Activated CD4-positive, alpha-beta T cell treated with anti-CD3 and anti-CD28 coated beads for 1 hour (primary cell): ENCODE results near the gene TSPAN9.

Experiments
- DNase-seq: peaks from one replicate; pipeline ENCODE4 v3.0.0-alpha.2; 2020

TSPAN9 gene

GRCh38 chr12:3192221-3192620, 115.0 kb downstream of the TSPAN9 start:
- DNase-seq, result no peak

- DNase-seq, result no peak
Measured at GRCh38 chr12:3193131-3193530, 116.0 kb downstream of the TSPAN9 start.

DNA sequence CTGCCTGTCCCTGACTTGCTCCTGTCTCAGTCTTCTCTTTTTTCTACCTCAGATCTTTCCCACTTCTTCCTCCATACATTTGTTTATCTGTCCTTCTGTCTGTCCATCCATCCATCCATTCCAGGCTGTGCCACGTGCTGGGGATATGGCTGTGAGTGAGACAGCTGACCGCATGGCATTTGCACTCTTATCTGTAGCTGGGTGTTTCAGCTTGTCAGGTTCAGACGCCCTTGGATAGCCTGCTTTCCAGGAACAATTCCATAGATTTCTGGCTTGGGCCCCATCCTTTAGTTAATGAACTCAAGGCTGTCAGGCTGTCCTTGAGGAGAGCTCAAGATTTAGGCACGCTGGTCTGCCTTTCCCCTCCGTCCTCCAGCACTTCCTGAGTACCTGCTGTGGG, 116.6 kb downstream of the TSPAN9 start:
- no peak for DNase-seq

DNA sequence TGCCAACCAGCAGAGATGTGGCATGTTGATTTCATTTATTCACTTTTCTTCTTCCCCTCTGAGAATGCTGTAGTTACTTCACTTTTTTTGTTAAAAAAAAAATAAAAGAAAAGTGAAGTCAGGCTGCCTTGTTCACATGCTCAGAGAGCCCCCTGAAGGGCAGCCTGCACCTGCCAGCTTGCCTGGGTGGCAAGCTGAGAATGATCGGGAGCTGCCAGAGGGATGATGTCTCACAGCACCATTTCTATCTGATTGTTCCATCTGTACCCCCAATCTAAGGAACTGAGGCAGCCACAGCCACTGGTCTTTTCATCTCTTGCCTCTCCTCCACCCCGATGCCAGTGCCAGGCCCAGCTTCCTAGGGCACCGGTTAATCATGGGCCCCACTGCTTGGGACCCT, 118.2 kb downstream of the TSPAN9 start:
- no peak for DNase-seq

DNA sequence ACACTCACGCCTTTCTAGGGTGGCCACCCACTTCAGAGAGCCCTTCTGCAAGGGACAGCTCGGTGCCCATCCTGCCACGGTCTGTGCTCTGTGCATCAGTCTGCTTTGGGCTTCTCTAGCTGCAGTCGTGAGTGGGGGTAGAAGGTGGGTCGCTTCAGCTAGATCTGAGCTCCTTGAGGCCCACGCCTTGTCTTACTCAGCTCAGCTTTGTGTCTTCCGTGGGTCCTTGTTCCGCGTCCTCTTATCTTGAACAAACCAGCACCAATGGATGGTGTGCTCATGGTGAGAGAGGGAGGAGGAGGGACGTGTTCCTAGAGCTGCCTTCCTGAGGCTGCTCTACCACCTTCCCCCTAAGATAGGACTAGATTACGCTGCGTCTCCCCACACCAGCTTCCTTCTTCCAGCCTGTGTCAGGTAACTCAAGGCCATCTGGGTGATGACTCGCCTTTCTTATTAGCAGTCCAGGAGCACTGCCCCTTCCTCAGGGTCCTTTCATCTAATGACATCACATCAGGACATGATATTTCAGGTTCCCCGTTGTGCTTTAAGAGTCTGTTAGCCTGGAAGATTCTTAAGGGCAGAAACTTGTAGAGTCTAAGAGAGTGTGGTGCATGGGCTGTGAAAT, 118.8 kb downstream of the TSPAN9 start:
- DNase-seq, result no peak

GRCh38 chr12:3196488-3196887, 119.3 kb downstream of the TSPAN9 start:
- no peak for DNase-seq

DNA sequence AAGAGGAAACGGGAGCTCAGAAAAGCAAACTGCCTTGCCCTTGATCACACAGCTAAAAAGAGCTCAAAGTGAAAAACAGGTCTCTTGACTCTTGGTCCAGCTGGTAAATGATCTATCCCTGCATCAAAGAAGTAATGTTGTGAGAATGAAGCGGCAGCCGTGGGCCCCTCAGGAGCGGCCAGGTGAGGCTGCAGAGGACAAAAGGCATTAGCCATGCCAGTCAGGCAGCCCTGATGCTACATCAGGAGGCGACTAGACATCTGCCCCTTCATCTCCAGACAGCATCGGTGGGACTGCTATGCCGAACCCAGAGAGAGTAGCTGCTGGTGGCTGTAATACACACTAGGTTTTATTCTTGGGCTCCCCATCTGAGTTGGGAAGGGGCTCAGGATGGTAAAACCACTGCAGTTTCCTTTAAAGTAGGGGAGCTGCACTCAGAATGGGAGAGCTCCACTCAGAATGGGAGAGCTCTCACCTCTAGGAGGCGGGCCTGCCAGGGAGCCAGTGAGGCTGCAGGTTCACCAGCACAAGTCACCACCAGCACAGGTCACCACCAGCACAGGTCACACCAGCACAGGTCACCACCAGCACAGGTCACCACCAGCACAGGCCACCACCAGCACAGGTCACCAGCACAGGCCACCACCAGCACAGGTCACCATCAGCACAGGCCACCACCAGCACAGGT, 120.1 kb downstream of the TSPAN9 start:
- no peak for DNase-seq

DNA sequence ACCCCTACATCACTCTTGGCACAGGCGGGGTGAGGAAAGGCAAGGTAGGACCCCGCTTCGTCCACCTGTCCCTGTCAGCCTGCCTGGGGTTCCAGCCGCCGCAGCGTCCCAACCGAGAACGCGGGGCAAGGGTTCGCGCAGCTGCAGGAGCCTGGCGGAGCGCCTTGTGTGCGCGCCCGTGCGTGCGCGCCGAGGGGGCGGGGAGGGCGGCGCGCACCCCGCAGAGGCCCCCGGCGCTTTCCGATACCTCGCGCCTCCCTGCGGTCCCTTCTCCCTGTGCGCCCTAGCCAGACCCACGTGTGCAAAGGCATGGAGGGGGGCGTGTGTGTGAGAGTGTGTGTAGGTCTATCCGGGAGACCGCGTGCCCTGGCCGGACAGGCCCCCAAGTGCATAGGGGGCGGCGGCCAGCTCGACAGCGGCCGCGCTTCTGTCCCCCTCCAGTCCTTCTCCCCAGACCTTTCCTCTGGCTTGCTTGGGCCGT, 122.4 kb downstream of the TSPAN9 start:
- no peak for DNase-seq

- DNase-seq, result no peak
Measured at GRCh38 chr12:3200032-3200617, 122.9 kb downstream of the TSPAN9 start.

DNA sequence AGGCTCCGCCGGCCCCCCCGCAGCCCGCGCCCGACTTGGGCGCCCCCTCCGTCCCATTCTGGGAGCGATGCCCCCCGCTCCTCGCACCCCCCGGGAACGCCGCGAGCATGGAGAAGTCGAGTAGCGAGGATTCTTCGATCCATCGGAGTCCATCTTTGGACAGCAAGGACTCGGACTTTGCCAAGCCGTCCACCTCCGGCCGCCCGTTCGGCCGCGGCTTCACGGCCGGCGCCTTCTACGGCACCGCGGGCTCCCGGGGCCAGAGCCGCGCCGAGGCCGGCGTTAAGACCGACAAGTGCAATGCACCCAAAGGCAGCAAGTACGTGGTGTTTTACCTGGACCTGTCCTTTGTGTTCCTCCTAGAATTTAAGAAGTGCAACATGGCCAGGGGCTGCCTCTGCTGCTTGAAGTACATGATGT, 123.6 kb downstream of the TSPAN9 start:
- no peak for DNase-seq

DNA sequence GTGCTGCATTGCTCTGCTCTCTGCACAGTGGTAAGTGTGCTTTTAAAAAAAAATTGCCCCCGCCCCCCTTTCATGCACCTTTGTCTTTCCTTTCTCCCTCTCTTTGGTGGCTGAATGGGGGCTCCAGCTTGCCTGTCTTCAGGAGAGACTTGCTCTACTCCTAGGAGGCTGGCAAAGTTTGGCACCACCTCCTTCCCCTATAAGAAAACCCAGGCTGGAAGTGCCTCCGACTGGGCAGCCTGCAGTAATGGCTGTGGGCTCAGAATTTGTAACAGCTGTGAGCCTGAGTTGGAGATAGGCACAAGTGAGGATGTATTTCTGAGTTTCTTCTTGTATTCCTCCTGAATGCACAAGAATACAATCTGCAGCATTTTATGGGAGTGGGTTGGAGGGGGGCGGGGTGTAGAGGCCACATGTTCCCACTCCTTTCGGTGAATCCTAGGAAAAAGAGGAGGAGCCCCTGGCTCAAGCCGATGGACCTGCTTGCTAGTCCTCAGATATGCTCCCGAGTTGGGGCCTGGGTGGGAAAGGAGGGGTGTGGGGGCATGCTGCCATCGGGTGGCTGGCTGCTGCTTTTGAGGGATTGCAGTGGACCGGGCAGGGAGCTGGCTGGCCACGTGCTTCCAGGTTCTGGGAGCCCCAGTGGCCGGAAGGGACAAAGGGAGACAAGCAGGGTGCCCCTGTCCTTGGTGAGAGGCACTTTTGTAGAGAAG, 124.3 kb downstream of the TSPAN9 start:
- no peak for DNase-seq

- no peak for DNase-seq
Measured at GRCh38 chr12:3202096-3202495, 124.9 kb downstream of the TSPAN9 start.

- DNase-seq, result peak; percentile 18
Measured at GRCh38 chr12:3202734-3203446, 125.7 kb downstream of the TSPAN9 start.

DNA sequence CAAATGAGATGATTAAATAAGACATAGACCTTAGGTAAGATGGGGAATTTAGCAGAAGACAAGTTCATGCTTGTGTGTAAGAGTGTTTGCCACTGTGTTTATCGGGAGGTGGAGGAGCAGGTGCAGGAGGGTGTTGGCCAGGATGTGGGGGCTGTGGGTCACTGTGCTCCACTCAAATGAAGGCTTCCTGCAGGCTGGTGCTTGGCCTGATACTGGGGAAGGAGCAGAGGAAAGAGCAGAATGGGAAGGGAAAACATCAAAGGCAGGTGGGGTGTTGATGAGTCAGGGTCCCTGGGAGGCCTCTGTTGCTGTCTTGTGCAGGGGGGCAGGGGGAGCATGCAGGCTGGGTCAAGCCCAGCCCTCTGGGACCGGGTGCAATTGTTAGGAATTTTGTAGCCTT, 126.5 kb downstream of the TSPAN9 start:
- no peak for DNase-seq

DNA sequence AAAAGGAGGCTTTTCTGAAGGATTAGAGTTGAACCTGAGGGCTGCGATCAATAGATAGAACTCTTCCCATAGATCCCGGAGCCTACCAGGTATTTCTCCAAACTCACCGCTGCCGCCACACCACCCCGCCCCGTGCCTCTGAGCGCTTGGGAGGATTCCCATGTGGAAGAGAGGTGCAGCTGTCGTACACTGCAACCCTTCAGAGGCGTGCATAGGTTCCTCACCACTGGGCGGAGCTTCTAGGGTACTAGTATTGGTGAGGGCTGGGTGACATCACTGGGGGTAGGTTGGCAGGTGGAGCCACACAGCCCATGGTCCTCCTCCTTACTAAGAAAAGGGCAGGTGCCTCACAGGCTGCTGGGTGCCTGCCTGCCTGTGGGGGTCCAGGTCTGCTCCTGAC, 127.0 kb downstream of the TSPAN9 start:
- no peak for DNase-seq

DNA sequence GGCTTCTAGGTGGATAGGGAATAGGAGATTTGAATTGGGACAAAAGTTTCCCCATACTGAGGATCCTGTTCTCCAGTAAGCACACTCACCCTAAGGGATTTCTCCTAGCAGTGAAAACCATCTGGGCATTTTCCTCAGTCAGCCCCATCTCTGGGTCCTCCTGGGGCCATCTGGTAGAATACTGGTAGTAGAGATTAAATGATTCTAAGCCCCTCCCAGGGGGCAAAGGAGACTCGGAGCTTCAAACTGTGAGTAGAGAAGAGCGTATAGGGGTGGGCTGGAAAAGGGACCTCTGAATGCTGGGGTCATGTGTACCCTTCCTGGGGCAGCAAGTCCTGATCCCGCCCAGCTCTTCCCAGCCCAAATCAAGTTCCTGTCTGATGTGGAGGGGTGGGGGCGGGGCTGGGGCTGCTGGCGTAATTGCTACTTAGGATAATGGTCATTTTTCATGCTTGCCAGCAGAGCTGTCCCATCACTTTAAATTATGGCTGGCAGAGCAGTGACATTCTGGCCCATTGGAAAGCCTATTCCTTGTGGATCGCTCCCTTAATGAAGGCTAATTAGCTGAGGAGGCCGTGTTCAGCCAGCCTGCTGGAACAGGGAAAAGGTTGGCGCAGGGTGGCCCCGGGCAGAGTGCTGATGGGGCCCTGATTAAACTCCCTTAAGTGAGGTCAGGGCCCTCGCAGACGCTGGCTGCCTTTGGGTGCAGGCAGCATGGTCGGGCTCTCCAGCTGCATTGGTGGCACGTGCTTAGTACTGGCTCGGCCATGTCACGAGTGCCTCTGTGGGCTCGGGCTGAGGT, 127.8 kb downstream of the TSPAN9 start:
- DNase-seq, result no peak

- DNase-seq, result no peak
Measured at GRCh38 chr12:3205742-3206519, 128.8 kb downstream of the TSPAN9 start.

DNA sequence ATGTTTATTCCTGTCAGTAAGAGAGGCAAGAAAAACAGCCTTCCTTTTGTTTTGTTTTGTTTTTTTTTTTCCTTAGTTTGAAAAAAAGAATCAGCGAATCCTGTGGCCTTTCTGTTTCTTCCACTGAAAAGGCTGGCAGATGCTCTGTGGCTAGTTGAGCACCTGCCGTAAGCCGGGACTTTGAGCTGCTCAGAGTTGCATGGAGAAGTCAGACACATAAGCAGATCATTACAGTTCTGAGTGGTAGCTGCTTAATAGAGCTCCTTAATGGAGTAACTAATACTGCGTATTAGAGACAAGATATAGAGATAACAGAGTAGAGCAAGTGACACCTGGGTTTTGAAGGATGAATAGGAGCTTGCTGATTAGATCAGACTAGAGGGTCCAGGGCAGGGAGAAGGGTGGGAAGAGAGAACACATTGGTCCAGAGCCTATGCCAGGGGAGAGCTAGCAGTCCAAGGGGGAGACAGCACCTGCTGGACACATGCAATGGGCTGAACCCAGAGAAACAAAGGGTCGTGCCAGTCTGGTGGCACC, 129.4 kb downstream of the TSPAN9 start:
- no peak for DNase-seq

GRCh38 chr12:3207175-3207574, 130.0 kb downstream of the TSPAN9 start:
- no peak for DNase-seq

DNA sequence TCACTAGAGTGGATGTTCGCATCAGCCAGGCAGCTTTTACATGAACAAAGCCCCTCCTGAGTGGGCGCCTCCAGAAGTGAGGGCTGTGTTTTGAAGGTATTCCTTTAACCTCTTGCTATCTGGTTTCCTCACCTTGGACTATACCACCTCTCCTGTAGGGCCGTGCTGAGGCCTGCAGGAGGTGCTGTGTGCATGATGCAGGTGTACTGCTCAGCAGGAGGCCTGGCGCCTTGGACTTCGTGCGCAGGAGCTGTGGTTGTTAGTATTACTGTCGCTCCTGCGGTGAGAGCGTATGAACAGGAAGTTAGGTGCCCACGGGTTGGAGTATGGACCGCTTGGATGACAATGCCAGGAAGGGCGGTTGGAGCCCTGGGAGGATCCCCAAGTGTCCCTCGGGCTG, 130.7 kb downstream of the TSPAN9 start:
- DNase-seq, result no peak

- no peak for DNase-seq
Measured at GRCh38 chr12:3213188-3213587, 136.0 kb downstream of the TSPAN9 start.
